Testis (tissue), 2 donors: ENCODE data around the gene ABI3BP.

Experiments used
- POLR2A ChIP-seq: fragments of 450-650 bp; IDR thresholded peaks from one replicate; pipeline ENCODE4 v1.6.1; 2017; ENCODE audit warnings: antibody characterized with exemption, mild to moderate bottlenecking, moderate library complexity
- TF ChIP-seq, protein P1 (sequence below), 3 experiments: fragments of 450-650 bp in 2 of 3; fragments of 200-600 bp in 1 of 3; sonication (generic) in 1 of 3; IDR thresholded peaks; one replicate each; pipeline ENCODE4 v1.5.1; 2016 to 2019; ENCODE audit warnings: antibody characterized with exemption in 3 of 3, mild to moderate bottlenecking in 2 of 3, moderate library complexity in 1 of 3

DNA sequence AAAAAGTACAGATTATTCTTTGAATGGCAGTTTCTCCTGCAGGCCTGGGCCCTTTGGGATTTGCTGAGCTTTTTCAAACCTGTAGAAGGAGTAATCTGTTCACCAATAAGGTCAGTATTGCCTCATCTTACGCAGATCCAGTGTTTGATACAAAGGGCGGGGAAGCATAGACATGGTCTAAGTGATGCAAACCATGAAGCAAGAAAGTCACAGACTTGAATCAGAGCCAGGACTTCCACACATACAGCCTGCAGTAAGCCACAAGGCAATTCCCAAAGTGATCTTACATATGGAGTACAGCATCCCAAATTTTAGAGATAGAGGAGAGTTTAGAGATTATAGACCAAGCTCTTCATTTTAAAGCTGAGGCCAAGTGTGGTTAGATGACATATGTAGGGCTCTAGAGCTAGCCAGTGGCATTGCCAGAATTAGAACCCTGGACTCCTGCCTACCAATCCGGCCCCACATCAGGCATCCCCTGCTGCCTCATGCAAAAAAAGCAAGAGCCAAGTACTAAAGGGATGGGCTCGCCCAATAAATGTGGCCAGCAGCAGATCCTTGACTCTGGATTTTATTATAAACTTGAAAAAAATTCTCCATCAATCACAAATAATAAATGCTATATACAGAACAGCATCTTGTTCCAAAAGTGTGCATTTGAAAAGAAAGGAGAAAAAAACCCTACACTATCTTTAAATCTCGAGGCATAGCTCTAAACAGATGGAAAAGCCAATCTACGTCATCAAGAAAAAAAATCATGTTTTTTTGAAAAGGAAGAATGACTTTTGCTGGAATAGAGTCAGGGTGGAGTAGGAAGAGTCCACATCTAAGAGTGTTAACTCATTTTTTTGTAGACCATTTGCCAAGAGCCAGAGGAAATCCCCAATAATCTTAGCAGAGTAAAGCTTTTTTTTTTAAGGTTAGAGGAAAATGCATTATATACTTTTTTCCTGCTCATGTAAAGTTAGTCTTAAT lies 24.0 kb downstream of the ABI3BP start:
- TF ChIP-seq, protein P1, sequence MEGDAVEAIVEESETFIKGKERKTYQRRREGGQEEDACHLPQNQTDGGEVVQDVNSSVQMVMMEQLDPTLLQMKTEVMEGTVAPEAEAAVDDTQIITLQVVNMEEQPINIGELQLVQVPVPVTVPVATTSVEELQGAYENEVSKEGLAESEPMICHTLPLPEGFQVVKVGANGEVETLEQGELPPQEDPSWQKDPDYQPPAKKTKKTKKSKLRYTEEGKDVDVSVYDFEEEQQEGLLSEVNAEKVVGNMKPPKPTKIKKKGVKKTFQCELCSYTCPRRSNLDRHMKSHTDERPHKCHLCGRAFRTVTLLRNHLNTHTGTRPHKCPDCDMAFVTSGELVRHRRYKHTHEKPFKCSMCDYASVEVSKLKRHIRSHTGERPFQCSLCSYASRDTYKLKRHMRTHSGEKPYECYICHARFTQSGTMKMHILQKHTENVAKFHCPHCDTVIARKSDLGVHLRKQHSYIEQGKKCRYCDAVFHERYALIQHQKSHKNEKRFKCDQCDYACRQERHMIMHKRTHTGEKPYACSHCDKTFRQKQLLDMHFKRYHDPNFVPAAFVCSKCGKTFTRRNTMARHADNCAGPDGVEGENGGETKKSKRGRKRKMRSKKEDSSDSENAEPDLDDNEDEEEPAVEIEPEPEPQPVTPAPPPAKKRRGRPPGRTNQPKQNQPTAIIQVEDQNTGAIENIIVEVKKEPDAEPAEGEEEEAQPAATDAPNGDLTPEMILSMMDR (IDR thresholded peaks at IDR 0.05): no peak
- TF ChIP-seq POLR2A: no peak
